Renal cortex interstitium (tissue), 11 donors: ENCODE data around the gene LHFPL2. TPM values are rescaled to one million over a fixed set of nuclear protein-coding genes. Genes with fewer than 3 reads are reported as not detected.

ENCODE experiments used
- DNase-seq, 11 donors: peaks; one replicate each; pipeline ENCODE4 v3.0.0-alpha.2; 2013; ENCODE audit warnings: low read depth in 9 of 11, low spot score in 4 of 11; ENCODE audit errors: extremely low read depth in 1 of 11
- polyA plus RNA-seq, 3 donors: library from polyadenylated mRNA; unstranded; fragments of 120-200 nt; gene quantifications; one replicate each; pipeline ENCODE4 v1.2.1, GENCODE V29; 2013; ENCODE audit not compliant: insufficient read length in 3 of 3

LHFPL2 gene
- polyA plus RNA-seq, 3 donors: 50.3 to 53.6 (median 50.3) TPM

- DNase-seq: no peak
Observed at GRCh38 chr5:78563621-78564020, 85.0 kb downstream of the LHFPL2 start.

GRCh38 chr5:78562714-78563330, 85.8 kb downstream of the LHFPL2 start:
- no peak for DNase-seq

GRCh38 chr5:78562001-78562400, 86.6 kb downstream of the LHFPL2 start:
- no peak for DNase-seq

GRCh38 chr5:78561261-78561660, 87.3 kb downstream of the LHFPL2 start:
- DNase-seq: no peak

GRCh38 chr5:78560000-78560855, 88.3 kb downstream of the LHFPL2 start:
- no peak for DNase-seq

- DNase-seq: no peak
Observed at GRCh38 chr5:78557601-78558000, 91.0 kb downstream of the LHFPL2 start.

- DNase-seq: no peak
Observed at GRCh38 chr5:78555870-78556269, 92.7 kb downstream of the LHFPL2 start.

GRCh38 chr5:78554670-78555069, 93.9 kb downstream of the LHFPL2 start:
- no peak for DNase-seq

- DNase-seq: no peak
Observed at GRCh38 chr5:78553580-78554353, 94.8 kb downstream of the LHFPL2 start.

- no peak for DNase-seq
Observed at GRCh38 chr5:78552729-78553342, 95.7 kb downstream of the LHFPL2 start.

- DNase-seq: no peak
Observed at GRCh38 chr5:78550891-78551290, 97.7 kb downstream of the LHFPL2 start.

- no peak for DNase-seq
Observed at GRCh38 chr5:78549043-78549442, 99.5 kb downstream of the LHFPL2 start.

GRCh38 chr5:78547731-78548615, 100.6 kb downstream of the LHFPL2 start:
- DNase-seq: peak in 5 of 11 donors; percentile 56 to 85 (median 82)

- no peak for DNase-seq
Observed at GRCh38 chr5:78547183-78547582, 101.4 kb downstream of the LHFPL2 start.

GRCh38 chr5:78546276-78546996, 102.1 kb downstream of the LHFPL2 start:
- DNase-seq: no peak

- no peak for DNase-seq
Observed at GRCh38 chr5:78545406-78545805, 103.2 kb downstream of the LHFPL2 start.

- peak in 1 of 11 donors; percentile 55 for DNase-seq
Observed at GRCh38 chr5:78544561-78545201, 103.9 kb downstream of the LHFPL2 start.
